Caki2 (cell line): ENCODE data around the gene TCF19. TPM values are rescaled to one million over a fixed set of nuclear protein-coding genes. Genes with fewer than 3 reads are reported as not detected.
A peak's percentile ranks its signal among the peaks of the same experiment; 100 is the strongest.

Source experiments
- DNase-seq: peaks from one replicate; pipeline ENCODE4 v3.0.0-alpha.2; 2015; ENCODE audit warnings: low read depth
- in situ Hi-C: cut with HindIII; loops from 2 replicates; pipeline ENCODE4 v1.10.0; 2016; ENCODE audit warnings: low sequenced_read_pairs, low pct_unique_long_range_greater_than_20kb, mixed read lengths
- total RNA-seq: library from RNA; depleted of rRNA; stranded (reverse); fragments of >200 nt; shearing (Covaris generic); gene quantifications from 2 replicates; pipeline ENCODE4 v1.2.3, GENCODE V29; 2014; ENCODE audit warnings: low replicate concordance

The TCF19 gene
- total RNA-seq, 1 experiment from 2014 or later = 37.6 TPM

DNA sequence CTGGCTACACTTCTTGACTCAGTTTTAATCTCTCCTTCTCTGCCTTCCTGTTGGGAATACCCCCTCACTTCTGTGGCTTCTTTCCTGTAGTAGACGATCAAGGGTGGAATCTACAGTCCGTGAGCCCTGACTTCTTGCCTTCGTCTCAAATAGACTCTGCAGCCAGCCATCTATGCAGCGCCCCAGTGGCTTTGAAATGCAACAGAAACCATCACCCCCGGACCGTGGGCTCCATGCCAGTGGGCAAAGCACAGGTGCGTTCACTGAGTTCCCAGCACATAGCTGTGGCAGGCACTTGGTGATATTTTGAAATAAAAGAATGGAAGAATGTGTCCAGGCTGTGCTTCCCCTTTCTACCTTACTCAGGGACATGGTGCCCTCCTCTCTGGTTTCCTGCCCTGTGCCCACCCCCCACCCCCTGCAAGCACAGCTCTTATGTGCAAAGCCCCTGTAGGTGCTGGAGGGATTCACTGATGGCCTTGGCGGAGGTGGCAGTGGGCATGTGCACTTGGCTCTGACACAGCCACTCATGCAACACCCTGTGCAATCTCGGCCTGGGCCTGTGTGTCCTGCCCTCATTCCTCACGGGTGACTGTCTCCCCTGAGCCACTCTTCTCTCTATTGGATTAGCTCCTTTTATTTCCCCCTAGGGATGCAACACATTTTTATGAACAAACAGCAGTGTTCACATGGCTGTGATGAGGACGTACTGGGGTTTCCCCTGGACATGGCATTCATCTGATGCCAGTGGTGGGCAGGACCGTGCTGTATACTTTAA lies 32.6 kb upstream of the TCF19 start:
- DNase-seq = peak; percentile 63
- in situ Hi-C loops = no loop called here

DNA sequence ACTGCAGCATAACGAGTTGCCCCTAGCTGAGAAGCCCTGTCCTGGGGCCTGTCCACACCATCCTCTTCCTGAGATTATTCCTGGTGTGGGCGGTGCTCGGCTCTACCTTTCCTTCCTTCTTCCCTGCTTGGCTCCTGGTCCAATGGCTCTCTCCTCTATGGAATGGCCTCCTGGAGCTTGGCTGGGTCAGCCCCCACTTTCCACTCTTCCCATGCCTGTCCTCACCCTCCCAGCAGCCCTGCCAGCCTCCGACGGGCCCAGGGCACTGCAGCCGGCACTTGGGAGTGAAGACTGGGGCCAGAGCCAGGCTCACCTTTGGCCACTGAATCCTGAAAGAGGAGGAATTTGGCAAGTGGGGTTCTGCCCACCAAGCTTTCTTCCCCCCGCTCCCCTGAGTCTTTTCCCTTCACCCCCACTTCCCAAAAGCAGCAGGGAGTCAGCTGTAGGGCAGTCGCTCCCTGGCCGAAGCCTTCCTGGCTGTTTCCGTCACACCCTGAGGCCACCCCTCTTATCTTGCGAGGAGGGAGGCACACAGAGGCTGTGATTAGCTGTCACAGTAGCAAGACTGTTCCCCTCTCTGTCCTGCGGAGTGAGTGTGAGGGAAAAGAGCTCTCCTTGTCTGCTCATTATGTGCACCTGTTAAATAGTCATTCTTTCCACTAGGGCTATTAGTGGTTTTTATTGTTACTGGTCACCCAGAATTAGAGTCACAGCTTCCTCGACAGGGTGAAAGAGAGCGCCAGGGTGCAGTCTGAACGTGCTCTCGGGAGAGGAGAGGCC lies 31.8 kb upstream of the TCF19 start:
- DNase-seq = no peak
- in situ Hi-C loops = no loop called here

DNA sequence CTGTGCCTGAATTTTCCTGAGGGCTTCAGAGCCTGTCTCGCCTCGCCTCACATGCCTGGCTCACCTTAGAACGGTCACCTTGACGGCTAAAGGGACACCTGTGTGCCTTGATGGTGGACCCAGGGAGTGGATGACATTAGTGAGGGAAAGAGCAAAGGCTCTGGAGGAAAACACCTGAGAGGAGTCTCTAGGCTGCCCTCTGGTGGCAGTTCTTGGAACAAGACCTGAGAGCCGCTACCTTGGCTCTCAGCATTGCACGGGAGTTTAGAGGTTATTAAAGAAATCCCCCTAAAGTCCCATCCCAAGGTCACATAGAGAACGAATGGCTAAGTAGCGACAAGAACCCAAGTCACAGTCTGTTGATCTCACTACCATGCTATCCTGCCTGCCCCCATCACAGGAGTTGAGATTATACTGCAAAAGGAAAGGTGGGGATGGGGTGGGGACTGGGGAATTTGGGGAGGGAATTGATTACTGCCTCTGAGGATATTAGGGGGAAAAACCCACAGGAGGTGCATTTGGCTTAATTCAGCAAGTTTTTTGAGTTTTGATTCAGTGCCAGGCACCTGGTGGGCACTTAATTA lies 30.2 kb upstream of the TCF19 start:
- in situ Hi-C loops = no loop called here
- DNase-seq = peak; percentile 47

- DNase-seq = no peak
- in situ Hi-C loops = no loop called here
Observed at GRCh38 chr6:31129130-31129529, 29.3 kb upstream of the TCF19 start.

- in situ Hi-C loops = no loop called here
- DNase-seq = no peak
Observed at GRCh38 chr6:31130751-31131150, 27.6 kb upstream of the TCF19 start.

- in situ Hi-C loops = no loop called here
- DNase-seq = no peak
Observed at GRCh38 chr6:31131595-31131994, 26.8 kb upstream of the TCF19 start.

DNA sequence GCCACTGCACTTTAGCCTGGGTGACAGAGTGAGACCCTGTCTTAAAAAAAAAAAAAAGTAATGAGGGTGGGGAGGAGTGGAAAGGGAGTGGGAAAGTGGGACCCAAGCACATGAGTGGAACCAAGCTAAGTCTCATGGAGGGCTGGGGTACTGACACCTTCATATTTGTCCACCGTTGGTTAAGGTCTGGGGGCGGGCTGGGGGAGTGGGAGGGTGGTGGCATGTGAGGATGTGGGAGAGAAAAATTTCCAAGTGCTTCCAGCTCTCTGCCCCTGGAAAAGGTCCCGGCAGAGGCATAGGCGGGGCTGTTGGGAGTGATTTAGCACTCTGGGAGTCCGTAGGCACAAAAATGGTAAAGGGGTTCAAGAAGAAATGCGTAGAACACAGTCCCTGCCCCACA lies 25.6 kb upstream of the TCF19 start:
- DNase-seq = no peak
- in situ Hi-C loops = no loop called here

DNA sequence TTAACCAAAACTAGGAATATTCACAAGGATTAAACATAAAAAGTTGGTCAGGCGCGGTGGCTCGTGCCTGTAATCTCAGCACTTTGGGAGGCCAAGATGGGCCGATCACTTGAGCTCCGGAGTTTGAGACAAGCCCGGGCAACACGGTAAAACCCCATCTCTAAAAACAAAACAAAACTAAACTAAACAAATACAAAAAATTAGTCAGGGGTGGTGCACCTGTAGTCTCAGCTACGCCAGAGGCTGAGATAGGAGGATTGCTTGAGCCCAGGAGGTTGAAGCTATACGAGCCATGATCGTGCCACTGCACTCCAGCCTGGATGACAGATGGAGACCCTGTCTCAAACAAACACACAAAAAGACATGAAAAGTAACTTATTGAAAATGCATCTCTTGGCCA lies 22.7 kb upstream of the TCF19 start:
- DNase-seq = no peak
- in situ Hi-C loops = no loop called here

DNA sequence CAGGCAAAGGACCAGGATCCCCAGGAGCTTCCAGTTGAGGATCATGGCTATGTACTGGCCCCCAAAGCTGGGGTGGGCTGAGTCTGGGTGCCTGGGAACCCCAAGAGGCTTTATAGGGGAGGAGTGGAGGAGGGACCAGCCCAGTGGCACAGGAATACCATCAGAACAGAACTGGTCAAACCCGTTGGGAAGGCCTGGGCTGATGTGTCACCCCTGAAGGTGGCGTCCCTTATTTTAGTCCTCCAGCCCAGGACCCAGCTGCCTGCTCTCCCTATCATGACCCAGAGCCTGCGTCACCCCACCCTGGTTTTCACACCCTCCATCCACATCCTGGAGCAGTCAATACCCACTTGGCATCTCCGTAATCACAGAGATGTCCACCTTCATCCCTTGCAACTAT lies 19.4 kb upstream of the TCF19 start, which contains the start of gene PSORS1C2:
Gene PSORS1C2, minus strand, starts transcription at position 85 of the 400 bp plus-strand sequence. Its CDS starts 40 bp downstream, at position 45.
- in situ Hi-C loops = no loop called here

DNA sequence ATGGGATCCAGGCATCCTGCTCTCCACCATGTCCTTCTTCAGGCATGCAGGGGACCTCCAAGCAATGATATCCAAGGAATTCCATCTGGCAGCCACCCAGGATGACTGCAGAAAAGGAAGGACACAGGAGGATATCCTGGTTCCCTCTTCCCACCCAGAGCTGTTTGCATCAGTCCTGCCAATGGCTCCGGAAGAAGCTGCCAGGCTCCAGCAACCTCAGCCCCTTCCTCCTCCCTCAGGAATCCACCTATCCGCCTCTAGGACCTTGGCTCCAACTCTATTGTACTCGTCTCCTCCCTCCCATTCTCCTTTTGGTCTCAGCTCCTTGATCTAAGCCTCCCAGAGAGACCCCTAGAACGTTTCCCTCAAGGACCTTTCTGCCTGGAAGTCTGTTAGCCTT lies 18.8 kb upstream of the TCF19 start:
- DNase-seq = peak; percentile 69
- in situ Hi-C loops = no loop called here

More for the DNA sequence above, 19.4 kb upstream of the TCF19 start, which contains the start of gene PSORS1C2:
- DNase-seq = no peak

DNA sequence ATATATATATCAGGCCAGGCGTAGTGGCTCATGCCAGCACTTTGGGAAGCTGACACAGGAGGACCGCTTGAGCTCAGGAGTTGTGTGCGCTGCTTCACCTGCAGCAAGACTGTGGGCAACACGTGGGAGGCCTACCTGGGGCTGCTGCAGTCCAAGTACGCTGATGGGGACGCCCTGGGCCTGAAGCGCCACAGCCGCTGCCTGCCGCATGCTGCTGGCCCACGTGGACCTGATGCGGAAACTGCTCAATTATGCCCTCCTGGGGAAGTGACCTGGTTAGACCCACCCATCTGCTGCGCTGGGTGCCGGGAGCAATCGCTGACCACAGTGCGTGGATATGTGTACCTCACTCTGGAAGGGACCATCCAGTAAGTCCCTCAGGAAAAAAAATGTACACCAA lies 17.7 kb upstream of the TCF19 start:
- no peak for DNase-seq
- in situ Hi-C loops = no loop called here

- no peak for DNase-seq
- in situ Hi-C loops = no loop called here
Observed at GRCh38 chr6:31142361-31142761, 16.0 kb upstream of the TCF19 start.

GRCh38 chr6:31143148-31143547 lies 15.2 kb upstream of the TCF19 start:
- peak; percentile 92 for DNase-seq
- in situ Hi-C loops = no loop called here

DNA sequence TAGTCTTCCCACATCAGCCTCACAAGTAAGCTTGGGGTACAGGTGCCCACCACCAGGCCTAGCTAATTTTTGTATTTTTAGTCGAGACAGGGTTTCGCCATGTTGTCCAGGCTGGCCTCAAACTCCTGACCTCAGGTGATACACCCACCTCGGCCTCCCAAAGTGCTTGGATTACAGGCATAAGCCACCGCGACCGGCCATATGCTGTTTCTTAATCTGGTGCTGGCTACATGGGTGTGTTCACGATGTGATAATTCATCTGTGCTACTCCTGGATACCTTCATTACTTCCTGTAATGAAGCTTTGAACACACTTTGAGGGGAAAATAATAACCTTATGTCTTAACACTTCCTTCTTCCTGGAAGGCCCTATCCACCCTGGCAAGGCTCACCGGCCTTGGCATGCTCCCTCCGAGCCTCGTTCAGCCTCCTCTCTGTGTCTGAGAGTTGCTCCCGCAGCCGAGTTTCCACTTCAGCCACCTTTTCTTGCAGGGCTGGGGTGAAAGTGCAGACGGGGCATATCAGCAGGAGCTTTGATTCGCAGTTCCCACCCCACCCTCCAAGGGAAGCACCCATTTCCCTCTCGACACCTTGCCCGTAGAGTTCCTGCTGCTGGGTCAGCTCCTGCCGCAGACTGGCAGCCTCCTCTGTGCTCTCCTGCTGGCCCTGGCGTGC lies 14.0 kb upstream of the TCF19 start:
- DNase-seq = no peak
- in situ Hi-C loops = no loop called here

DNA sequence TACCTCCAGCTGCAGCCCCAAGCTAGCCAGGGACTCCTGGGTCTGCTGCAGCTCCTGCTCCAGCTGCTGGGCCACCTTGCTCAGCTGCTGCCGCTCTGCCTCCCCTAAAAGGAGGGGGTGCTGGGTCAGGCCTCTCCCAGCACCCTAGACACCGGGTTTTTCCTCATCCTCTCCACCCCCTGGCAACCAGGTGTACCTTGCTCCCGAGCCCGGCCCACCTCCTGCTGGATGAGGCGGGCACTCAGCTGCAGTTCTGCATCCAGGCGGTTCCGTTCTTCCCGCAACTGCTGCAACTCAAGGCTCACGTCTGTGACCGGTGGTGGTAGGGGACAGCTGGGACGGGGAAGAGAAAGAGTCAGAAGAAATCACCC lies 13.4 kb upstream of the TCF19 start:
- in situ Hi-C loops = no loop called here
- DNase-seq = no peak

DNA sequence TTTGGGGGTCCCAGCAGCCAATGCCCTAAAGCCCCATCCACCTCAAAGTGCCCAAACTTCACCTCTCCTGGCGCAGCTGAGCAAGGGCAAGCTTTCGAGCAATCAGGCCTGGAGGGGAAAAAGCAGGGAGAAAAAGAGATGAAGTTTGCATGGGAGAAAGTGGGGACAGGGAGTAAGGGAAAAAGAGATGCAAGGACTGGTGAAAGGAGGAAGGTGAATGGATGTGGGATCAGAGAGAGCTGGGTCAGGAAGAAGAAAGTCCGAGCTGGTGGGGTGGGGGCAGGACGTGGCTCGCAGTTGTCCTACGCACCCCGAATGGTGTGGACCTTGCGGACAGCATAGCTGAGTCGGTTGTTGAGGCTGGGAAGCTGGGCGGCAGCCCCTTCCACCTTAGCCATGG lies 13.0 kb upstream of the TCF19 start:
- in situ Hi-C loops = no loop called here
- no peak for DNase-seq

DNA sequence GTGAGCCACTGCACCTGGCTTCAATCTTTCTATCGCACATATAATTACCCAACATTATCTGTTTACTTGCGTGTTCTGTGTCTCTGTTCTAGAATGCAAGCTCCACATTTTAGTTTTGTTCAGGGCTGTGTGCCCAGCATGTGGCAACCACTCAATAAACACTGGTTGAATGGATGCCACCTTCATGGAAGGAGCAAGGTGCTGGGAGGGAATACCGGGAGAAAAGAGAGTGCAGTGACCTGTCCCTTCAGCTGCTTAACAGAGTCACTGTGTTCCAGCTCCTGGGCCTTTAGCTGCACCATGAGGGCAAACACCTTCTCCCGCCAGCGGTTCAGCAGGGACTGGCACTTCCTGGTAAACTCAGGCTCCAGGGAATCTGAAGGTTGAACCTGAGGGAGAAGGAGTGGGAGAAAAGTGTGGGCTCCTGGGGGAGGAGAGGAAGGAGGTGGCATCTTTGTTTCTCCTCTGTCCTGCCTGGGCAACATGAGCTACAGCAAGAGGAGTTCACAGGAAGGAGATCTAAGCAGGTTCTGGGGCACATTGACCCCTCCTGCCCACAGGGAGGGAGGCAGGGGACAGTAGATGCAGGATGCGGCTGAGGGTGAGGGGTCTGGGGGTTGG lies 8.5 kb upstream of the TCF19 start:
- in situ Hi-C loops = no loop called here
- no peak for DNase-seq

DNA sequence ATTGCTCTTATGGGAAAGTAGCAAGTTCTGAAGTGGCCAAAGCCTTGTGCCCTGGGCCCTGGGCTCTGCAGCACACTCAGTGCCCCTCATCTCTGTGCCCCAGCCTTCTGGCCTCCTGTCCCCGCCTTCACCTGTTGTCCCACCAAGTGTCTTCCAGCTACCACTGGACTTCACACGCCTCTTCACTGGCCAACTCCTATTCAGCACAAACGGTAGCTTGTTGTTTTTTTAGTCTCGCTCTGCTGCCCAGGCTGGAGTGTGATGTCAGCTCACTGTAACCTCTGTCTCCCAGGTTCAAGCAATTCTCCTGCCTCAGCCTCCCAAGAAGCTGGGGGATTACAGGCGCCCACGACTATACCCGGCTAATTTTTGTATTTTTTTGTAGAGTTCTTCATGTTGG lies 5.6 kb upstream of the TCF19 start:
- in situ Hi-C loops = no loop called here
- peak; percentile 94 for DNase-seq
